Upper lobe of left lung (tissue), 6 donors: ENCODE measurements around the gene DLEU7. TPM values are rescaled to one million over a fixed set of nuclear protein-coding genes. Genes with fewer than 3 reads are reported as not detected.

Experiments
- ATAC-seq, 2 donors: fragments of 200-7000 bp; cut with Tn5 transposase; one replicate each; pipeline ENCODE4 v1.9.1; 2022; ENCODE audit warnings: mild to moderate bottlenecking in 2 of 2, moderate library complexity in 2 of 2; ENCODE audit not compliant: low FRiP score in 2 of 2
- DNase-seq, 2 donors: peaks; one replicate each; pipeline ENCODE4 v3.0.0-alpha.2; 2019 to 2020
- H3K27ac ChIP-seq, 4 donors: fragments of 200-600 bp; sonication (generic); one replicate each; pipeline ENCODE4 v1.5.1; 2016 to 2019
- H3K27me3 ChIP-seq, 4 donors: fragments of 200-600 bp; sonication (generic); one replicate each; pipeline ENCODE4 v1.5.1; 2017 to 2019
- H3K36me3 ChIP-seq, 4 donors: fragments of 200-600 bp; sonication (generic); one replicate each; pipeline ENCODE4 v1.5.1; 2016 to 2019
- H3K4me1 ChIP-seq, 4 donors: fragments of 200-600 bp; sonication (generic); one replicate each; pipeline ENCODE4 v1.5.1; 2018 to 2019
- H3K4me3 ChIP-seq, 4 donors: fragments of 200-600 bp; sonication (generic); one replicate each; pipeline ENCODE4 v1.5.1; 2017 to 2019; ENCODE audit warnings: mild to moderate bottlenecking in 2 of 4, moderate library complexity in 1 of 4
- H3K9me3 ChIP-seq, 4 donors: fragments of 200-600 bp; sonication (generic); one replicate each; pipeline ENCODE4 v1.5.1; 2018 to 2019
- EP300 ChIP-seq, 4 donors: sonication (generic); formaldehyde crosslinking; IDR thresholded peaks; one replicate each; pipeline ENCODE4 v1.5.1; 2017; ENCODE audit warnings: antibody characterized with exemption in 4 of 4, control low read depth in 2 of 4
- POLR2A ChIP-seq, 4 donors: fragments of 450-650 bp; IDR thresholded peaks; one replicate each; pipeline ENCODE4 v1.5.1; 2016 to 2017; ENCODE audit warnings: antibody characterized with exemption in 4 of 4, mild to moderate bottlenecking in 2 of 4
- POLR2AphosphoS5 ChIP-seq, 2 donors: sonication (generic); formaldehyde crosslinking; IDR thresholded peaks; one replicate each; pipeline ENCODE4 v1.5.1; 2017; ENCODE audit warnings: antibody characterized with exemption in 2 of 2
- WGBS, 2 donors: methylation state at CpG; one replicate each; pipeline ENCODE4 v1.1.5; 2017 to 2018; 5-methylcytosine and 5-hydroxymethylcytosine counted together
- small RNA-seq, 4 donors: library from RNA; depleted of rRNA; stranded (forward); fragments of <200 nt; gene quantifications; one replicate each; pipeline ENCODE3, GENCODE V24; 2016
- total RNA-seq, 6 donors: library from RNA; depleted of rRNA in 4 of 6; stranded (reverse); fragments of >200 nt in 4 of 6; gene quantifications; one replicate each; pipeline versions ENCODE4 v1.1.0 to v1.2.1, GENCODE V29; 2016 to 2021
- TF ChIP-seq, protein P1 (sequence below), 6 experiments: fragments of 450-650 bp in 4 of 6; fragments of 200-600 bp in 2 of 6; sonication (generic) in 2 of 6; IDR thresholded peaks; one replicate each; pipeline ENCODE4 v1.5.1; 2016 to 2019; ENCODE audit warnings: antibody characterized with exemption in 6 of 6
- donor health status: DM: no; HTN: no; CAD: no; lungs with moderate emphysema.
- donor health status: DM: no; HTN: yes; CAD: no; lungs with severe emphysema.

The DLEU7 gene
- total RNA-seq, 6 donors from 2014 or later = 0.39 to 3.0 (median 0.77) TPM; not detected in 1

DNA sequence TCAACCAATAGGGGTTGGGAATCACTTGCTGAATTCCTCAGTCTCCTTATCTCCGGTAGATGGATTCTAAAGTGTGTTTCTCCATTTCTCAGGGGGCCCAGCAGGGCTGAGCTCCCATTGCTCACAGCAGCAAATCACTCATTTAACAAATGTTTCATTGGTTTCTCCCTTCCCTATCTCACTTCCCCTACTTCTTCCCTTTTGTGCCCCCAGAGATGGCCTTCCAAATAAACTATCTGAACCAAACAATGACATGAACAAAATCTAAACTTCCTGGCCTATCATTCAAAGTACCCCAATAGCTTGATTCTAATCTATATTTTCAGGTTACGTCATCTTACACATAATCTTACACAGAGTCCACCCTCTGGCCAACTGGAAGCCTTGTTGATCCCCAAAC is 60.4 kb downstream of the DLEU7 start:
- TF ChIP-seq POLR2AphosphoS5 (IDR thresholded peaks at IDR 0.05) = no peak
- H3K9me3 ChIP-seq = no peaks in the 10 kb centered on the region
- 60% methylated on average over 2 of the region's 2 CpGs for WGBS, 2 donors

GRCh38 chr13:50780201-50781015 is 63.1 kb downstream of the DLEU7 start:
- Histone ChIP-seq H3K9me3 (no peaks in the 10 kb centered on the region), H3K36me3 (no peaks in the 10 kb centered on the region), H3K4me3 (no peak overlapping the region), H3K4me1 (peaks cover 0 to 1% (median 0%) of the 10 kb centered on the region in 4 donors), H3K27me3 (no peaks in the 10 kb centered on the region), H3K27ac (no peak overlapping the region)
- DNase-seq = no peak
- WGBS, 2 donors = 72 to 81% methylated on average over 9 of the region's 9 CpGs
- no peak for ATAC-seq
- TF ChIP-seq POLR2AphosphoS5 (IDR thresholded peaks at IDR 0.05) = no peak
- TF ChIP-seq EP300 (IDR thresholded peaks at IDR 0.05) = no peak
- TF ChIP-seq, protein P1, sequence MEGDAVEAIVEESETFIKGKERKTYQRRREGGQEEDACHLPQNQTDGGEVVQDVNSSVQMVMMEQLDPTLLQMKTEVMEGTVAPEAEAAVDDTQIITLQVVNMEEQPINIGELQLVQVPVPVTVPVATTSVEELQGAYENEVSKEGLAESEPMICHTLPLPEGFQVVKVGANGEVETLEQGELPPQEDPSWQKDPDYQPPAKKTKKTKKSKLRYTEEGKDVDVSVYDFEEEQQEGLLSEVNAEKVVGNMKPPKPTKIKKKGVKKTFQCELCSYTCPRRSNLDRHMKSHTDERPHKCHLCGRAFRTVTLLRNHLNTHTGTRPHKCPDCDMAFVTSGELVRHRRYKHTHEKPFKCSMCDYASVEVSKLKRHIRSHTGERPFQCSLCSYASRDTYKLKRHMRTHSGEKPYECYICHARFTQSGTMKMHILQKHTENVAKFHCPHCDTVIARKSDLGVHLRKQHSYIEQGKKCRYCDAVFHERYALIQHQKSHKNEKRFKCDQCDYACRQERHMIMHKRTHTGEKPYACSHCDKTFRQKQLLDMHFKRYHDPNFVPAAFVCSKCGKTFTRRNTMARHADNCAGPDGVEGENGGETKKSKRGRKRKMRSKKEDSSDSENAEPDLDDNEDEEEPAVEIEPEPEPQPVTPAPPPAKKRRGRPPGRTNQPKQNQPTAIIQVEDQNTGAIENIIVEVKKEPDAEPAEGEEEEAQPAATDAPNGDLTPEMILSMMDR (IDR thresholded peaks at IDR 0.05) = no peak
- no peak for TF ChIP-seq POLR2A (IDR thresholded peaks at IDR 0.05)

More for the DNA sequence above, 60.4 kb downstream of the DLEU7 start:
- H3K27ac ChIP-seq = no peak overlapping the region
- DNase-seq (no peak), ATAC-seq (no peak)
- no peaks in the 10 kb centered on the region for H3K27me3 ChIP-seq
- H3K36me3 ChIP-seq = no peaks in the 10 kb centered on the region
- no peak overlapping the region for H3K4me3 ChIP-seq
- peaks cover 0 to 4% (median 0%) of the 10 kb centered on the region in 4 donors for H3K4me1 ChIP-seq

DNA sequence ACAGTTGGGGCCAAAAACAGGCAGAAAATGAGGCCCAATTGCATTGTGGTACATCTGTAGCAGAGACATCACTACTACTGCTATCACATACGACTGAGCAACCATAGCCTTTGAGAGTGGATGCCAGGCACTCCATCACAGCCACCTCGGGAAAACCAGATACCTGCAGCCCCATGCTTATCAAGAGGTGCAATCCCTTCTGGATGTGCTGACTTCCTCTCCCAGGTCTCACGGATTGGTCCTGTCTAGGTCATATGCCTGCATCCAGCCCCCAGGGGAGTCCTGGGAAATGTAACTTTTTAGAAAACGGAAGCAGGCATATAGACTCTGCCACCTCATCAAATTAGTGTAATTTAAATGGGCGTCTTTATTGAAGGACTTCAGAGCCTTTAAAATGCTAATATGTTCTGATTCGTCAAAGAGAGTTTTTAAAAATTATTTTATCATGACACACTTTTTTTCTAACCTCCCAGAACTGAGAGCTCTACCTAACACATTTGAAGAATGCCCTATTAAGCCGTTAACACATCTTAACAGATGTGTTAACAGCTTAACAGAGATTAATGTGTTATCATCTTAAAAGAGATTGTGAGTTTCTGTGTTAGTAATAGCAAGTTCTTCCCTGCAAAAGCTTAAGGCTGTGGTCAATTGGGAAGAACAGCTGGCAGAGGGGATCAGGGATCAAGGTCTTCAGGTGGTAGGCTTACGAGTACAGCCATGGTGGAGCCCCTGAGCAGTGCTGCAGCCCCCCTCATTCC is 63.9 kb downstream of the DLEU7 start:
- WGBS, 2 donors = 90 to 93% methylated on average over 5 to 8 of the region's 8 CpGs
- H3K36me3 ChIP-seq = no peaks in the 10 kb centered on the region
- no peaks in the 10 kb centered on the region for H3K4me1 ChIP-seq
- ATAC-seq (no peak), DNase-seq (no peak)
- H3K27me3 ChIP-seq = no peaks in the 10 kb centered on the region
- H3K9me3 ChIP-seq = no peaks in the 10 kb centered on the region
- no peak overlapping the region for H3K4me3 ChIP-seq
- TF ChIP-seq, protein P1 (IDR thresholded peaks at IDR 0.05) = no peak
- TF ChIP-seq POLR2A (IDR thresholded peaks at IDR 0.05) (no peak), POLR2AphosphoS5 (IDR thresholded peaks at IDR 0.05) (no peak), EP300 (IDR thresholded peaks at IDR 0.05) (no peak)
- H3K27ac ChIP-seq = no peak overlapping the region

Small RNA genes lying within 50 kb of the gene (small RNA-seq; reads per million reads assigned to genes)
- 0.80 to 3.2 (median 1.6) reads per million in 4 donors for gene RNA5SP28

Other genes starting within 250 kb of the DLEU7 start
- 10 to 100 TPM; 22.1 to 60.5 (median 38.8) TPM for gene RNASEH2B, start 66.1 kb upstream of the DLEU7 start, total RNA-seq